Measurements from ENCODE around the gene RABL6. TPM values are rescaled to one million over a fixed set of nuclear protein-coding genes. Genes with fewer than 3 reads are reported as not detected.

The RABL6 gene
- total RNA-seq, 2 donors from 2014 or later: 159 to 206 TPM

DNA sequence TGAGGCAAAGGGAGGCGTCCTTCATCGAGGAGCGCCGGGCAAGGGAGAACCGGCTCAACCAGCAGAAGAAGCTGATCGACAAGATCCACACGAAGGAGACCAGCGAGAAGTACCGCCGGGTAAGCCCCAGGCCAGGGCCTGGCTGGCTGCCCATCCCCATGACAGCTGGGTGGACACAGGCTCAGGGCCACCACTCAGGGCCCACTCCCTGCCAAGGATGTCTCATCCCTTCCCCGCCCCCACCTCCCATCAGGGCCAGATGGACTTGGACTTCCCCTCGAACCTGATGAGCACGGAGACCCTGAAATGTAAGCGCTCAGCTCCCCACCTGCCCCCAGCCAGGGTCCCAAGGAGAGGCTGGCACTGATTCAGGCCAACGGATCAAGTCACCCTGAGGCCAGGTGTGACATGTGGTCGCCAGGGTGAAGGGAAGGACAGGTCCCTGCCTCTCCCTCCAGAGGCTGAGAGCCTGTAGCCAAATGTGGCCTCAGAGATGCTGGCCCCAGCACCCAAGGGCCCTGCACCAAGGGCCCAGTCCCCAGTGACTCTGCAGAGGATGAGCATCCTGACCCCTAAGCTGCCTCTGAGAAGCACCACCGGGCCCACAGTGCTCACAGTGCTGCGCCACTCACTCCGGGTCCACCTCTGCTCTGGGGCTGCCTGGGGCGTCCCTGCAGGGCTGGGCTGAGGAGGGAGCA lies 3.1 kb upstream of the RABL6 start:
- H3K27me3 Mint-ChIP-seq (ENCODE audit: insufficient read depth): peaks cover 19% of the 10 kb centered on the region
- peaks cover 2% of the 10 kb centered on the region for H3K4me1 ChIP-seq (ENCODE audit: control insufficient read depth, insufficient read depth, low read length)
- H3K9me3 ChIP-seq (ENCODE audit: control insufficient read depth, low read length): no peaks in the 10 kb centered on the region
- H3K27ac Mint-ChIP-seq: no peak overlapping the region
- no peak overlapping the region for H3K9ac ChIP-seq (ENCODE audit: extremely low read depth, low read length, poor library complexity, severe bottlenecking)
- 94% methylated on average over 9 to 20 of the region's 20 CpGs for WGBS, 2 experiments (ENCODE audit: insufficient coverage in 1 of 2, insufficient read length in 1 of 2)
- H3K36me3 ChIP-seq (ENCODE audit: control insufficient read depth, insufficient read depth, low read length): peaks cover 15% of the 10 kb centered on the region
- H3K27me3 ChIP-seq (ENCODE audit: control insufficient read depth, insufficient read depth, low read length, poor library complexity, severe bottlenecking): no peaks in the 10 kb centered on the region
- no peak overlapping the region for H3K27ac ChIP-seq (ENCODE audit: low read depth, low read length)
- no peak overlapping the region for H3K4me3 Mint-ChIP-seq
- DNase-seq: no peak
- peaks cover 33% of the 10 kb centered on the region for H3K36me3 Mint-ChIP-seq (ENCODE audit: low read depth)
- TF ChIP-seq, protein P1, sequence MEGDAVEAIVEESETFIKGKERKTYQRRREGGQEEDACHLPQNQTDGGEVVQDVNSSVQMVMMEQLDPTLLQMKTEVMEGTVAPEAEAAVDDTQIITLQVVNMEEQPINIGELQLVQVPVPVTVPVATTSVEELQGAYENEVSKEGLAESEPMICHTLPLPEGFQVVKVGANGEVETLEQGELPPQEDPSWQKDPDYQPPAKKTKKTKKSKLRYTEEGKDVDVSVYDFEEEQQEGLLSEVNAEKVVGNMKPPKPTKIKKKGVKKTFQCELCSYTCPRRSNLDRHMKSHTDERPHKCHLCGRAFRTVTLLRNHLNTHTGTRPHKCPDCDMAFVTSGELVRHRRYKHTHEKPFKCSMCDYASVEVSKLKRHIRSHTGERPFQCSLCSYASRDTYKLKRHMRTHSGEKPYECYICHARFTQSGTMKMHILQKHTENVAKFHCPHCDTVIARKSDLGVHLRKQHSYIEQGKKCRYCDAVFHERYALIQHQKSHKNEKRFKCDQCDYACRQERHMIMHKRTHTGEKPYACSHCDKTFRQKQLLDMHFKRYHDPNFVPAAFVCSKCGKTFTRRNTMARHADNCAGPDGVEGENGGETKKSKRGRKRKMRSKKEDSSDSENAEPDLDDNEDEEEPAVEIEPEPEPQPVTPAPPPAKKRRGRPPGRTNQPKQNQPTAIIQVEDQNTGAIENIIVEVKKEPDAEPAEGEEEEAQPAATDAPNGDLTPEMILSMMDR (conservative IDR thresholded peaks at IDR 0.05): no peak
- H3K4me1 Mint-ChIP-seq: peaks cover 12% of the 10 kb centered on the region
- no peaks in the 10 kb centered on the region for H3K9me3 Mint-ChIP-seq
- no peak overlapping the region for H3K4me3 ChIP-seq (ENCODE audit: low read length)

DNA sequence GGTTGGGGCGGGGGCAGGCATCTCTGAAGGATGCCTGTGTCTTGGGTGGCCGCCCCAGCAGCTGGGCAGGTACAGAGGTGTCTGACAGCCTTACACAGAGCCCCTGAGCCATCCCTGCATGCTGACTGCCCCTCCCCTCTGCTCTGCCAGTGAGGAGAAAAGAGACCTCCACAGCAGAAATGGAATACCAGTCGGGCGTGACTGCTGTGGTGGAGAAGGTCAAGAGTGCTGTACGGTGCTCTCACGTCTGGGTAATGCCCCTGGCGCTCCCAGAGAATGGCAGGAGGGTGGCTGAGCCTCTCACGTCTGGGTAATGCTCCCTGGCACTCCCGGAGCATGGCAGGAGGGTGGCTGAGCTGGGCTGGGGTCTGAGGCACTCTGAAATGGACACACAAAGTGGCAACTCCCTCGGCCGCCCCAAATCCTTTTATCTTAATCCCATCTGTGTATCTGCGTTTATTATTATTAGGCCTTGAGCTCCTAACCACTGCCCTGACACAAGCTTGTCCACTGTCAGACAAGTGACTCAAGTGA lies 2.5 kb upstream of the RABL6 start:
- 89 to 96% methylated on average over 8 to 12 of the region's 12 CpGs for WGBS, 2 experiments (ENCODE audit: insufficient coverage in 1 of 2, insufficient read length in 1 of 2)
- no peaks in the 10 kb centered on the region for H3K9me3 ChIP-seq (ENCODE audit: control insufficient read depth, low read length)
- TF ChIP-seq, protein P1 (conservative IDR thresholded peaks at IDR 0.05): no peak
- H3K4me3 ChIP-seq (ENCODE audit: low read length): no peak overlapping the region
- no peak overlapping the region for H3K9ac ChIP-seq (ENCODE audit: extremely low read depth, low read length, poor library complexity, severe bottlenecking)
- H3K27me3 ChIP-seq (ENCODE audit: control insufficient read depth, insufficient read depth, low read length, poor library complexity, severe bottlenecking): no peaks in the 10 kb centered on the region
- Mint-ChIP-seq H3K4me3 (peak overlapping the region; percentile 30), H3K36me3 (ENCODE audit: low read depth) (peaks cover 39% of the 10 kb centered on the region), H3K27ac (no peak overlapping the region), H3K4me1 (peaks cover 17% of the 10 kb centered on the region), H3K27me3 (ENCODE audit: insufficient read depth) (peaks cover 19% of the 10 kb centered on the region), H3K9me3 (no peaks in the 10 kb centered on the region)
- no peak overlapping the region for H3K27ac ChIP-seq (ENCODE audit: low read depth, low read length)
- peaks cover 5% of the 10 kb centered on the region for H3K4me1 ChIP-seq (ENCODE audit: control insufficient read depth, insufficient read depth, low read length)
- H3K36me3 ChIP-seq (ENCODE audit: control insufficient read depth, insufficient read depth, low read length): peaks cover 21% of the 10 kb centered on the region
- DNase-seq: no peak

DNA sequence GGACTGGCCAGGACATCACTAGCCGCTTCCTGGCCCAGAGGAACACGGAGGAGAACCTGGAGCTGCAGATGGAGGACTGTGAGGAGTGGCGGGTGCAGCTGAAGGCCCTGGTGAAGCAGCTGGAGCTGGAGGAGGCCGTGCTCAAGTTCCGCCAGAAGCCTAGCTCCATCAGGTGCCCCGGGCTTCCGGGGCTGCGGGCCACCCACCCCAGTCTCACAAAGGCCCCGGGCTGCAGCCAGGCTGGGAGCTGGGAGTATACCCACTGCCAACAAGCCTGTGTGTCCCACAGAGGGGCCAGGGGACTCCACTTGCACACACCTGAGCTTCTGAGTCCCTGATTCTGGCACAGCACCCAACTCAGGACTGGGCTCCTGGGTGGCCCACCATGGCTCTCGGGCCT lies 1.7 kb upstream of the RABL6 start:
- Histone ChIP-seq H3K27ac (ENCODE audit: low read depth, low read length) (no peak overlapping the region), H3K9ac (ENCODE audit: extremely low read depth, low read length, poor library complexity, severe bottlenecking) (no peak overlapping the region), H3K4me1 (ENCODE audit: control insufficient read depth, insufficient read depth, low read length) (peaks cover 5% of the 10 kb centered on the region), H3K4me3 (ENCODE audit: low read length) (no peak overlapping the region), H3K36me3 (ENCODE audit: control insufficient read depth, insufficient read depth, low read length) (peaks cover 26% of the 10 kb centered on the region), H3K27me3 (ENCODE audit: control insufficient read depth, insufficient read depth, low read length, poor library complexity, severe bottlenecking) (no peaks in the 10 kb centered on the region), H3K9me3 (ENCODE audit: control insufficient read depth, low read length) (no peaks in the 10 kb centered on the region)
- peaks cover 43% of the 10 kb centered on the region for H3K36me3 Mint-ChIP-seq (ENCODE audit: low read depth)
- H3K9me3 Mint-ChIP-seq: no peaks in the 10 kb centered on the region
- 94 to 100% methylated on average over 4 to 10 of the region's 10 CpGs for WGBS, 2 experiments (ENCODE audit: insufficient coverage in 1 of 2, insufficient read length in 1 of 2)
- TF ChIP-seq, protein P1 (conservative IDR thresholded peaks at IDR 0.05): no peak
- peaks cover 19% of the 10 kb centered on the region for H3K27me3 Mint-ChIP-seq (ENCODE audit: insufficient read depth)
- DNase-seq: no peak
- H3K4me3 Mint-ChIP-seq: peak overlapping the region; percentile 70
- H3K27ac Mint-ChIP-seq: no peak overlapping the region
- H3K4me1 Mint-ChIP-seq: peaks cover 20% of the 10 kb centered on the region

All from endodermal cell (in vitro differentiated cells).